H1 (cell line): ENCODE results near the gene WDR49. TPM values are rescaled to one million over a fixed set of nuclear protein-coding genes. Genes with fewer than 3 reads are reported as not detected.

ENCODE experiments used
- CTCF ChIA-PET: fragments of 300-600 bp; sonication (Branson Sonifier 250); formaldehyde crosslinking; loops from one replicate; lab custom pipeline; 2021; ENCODE audit not compliant: partially characterized antibody; lab: Charles Lee
- POLR2A ChIA-PET: fragments of 300-600 bp; sonication (Branson Sonifier 250); formaldehyde crosslinking; loops from one replicate; lab custom pipeline; 2021; ENCODE audit warnings: inconsistent platforms; ENCODE audit not compliant: partially characterized antibody; lab: Charles Lee
- DNase-seq, 2 experiments: peaks; one replicate each; pipeline versions ENCODE4 v3.0.0 to v3.0.0-alpha.2; 2010 to 2022; ENCODE audit warnings: low spot score in 2 of 2, low read depth in 1 of 2, mixed read lengths in 1 of 2
- FAIRE-seq: peaks from 2 replicates; lab custom pipeline; 2011; peaks lifted over from hg19 to GRCh38; lab: Jason Lieb, UNC
- H2AFZ ChIP-seq: 2 replicates; pipeline ENCODE4 v1.8.1; 2012; ENCODE audit warnings: low read length, inconsistent platforms
- H2AK5ac ChIP-seq: 2 replicates; pipeline ENCODE4 v1.6.1; 2013; ENCODE audit warnings: low read depth, low read length
- H2BK120ac ChIP-seq: replicated peaks from 2 replicates; pipeline ENCODE3; 2013; ENCODE audit warnings: low read depth, low read length, inconsistent platforms
- H2BK12ac ChIP-seq: 2 replicates; pipeline ENCODE4 v1.6.1; 2013; ENCODE audit warnings: low read depth, low read length
- H2BK15ac ChIP-seq: 2 replicates; pipeline ENCODE4 v1.6.1; 2013; ENCODE audit warnings: low read length
- H2BK20ac ChIP-seq: 2 replicates; pipeline ENCODE4 v1.6.1; 2013; ENCODE audit warnings: low read length
- H2BK5ac ChIP-seq: 2 replicates; pipeline ENCODE4 v1.6.1; 2013; ENCODE audit warnings: low read depth, low read length
- H3K14ac ChIP-seq: 2 replicates; pipeline ENCODE4 v1.6.1; 2013; ENCODE audit warnings: inconsistent platforms; ENCODE audit not compliant: insufficient read length
- H3K18ac ChIP-seq: 2 replicates; pipeline ENCODE4 v1.6.1; 2013; ENCODE audit warnings: low read length; ENCODE audit errors: extremely low read depth
- H3K23ac ChIP-seq: 2 replicates; pipeline ENCODE4 v1.6.1; 2013; ENCODE audit warnings: inconsistent platforms; ENCODE audit not compliant: insufficient read length
- H3K23me2 ChIP-seq: 2 replicates; pipeline ENCODE4 v1.6.1; 2013; ENCODE audit warnings: low read depth, low read length
- H3K27ac ChIP-seq: 2 replicates; pipeline ENCODE4 v1.6.1; 2011; ENCODE audit warnings: low read depth, low read length, inconsistent platforms
- H3K27me3 ChIP-seq, 4 experiments: replicated peaks in 1 of 4; 1 replicate in 1 of 4; 2 replicates in 3 of 4; pipeline versions ENCODE4 v1.6.1 to v1.8.1; 2011 to 2013; ENCODE audit warnings: low read length in 3 of 4, mild to moderate bottlenecking in 3 of 4, inconsistent platforms in 2 of 4, mixed read lengths in 2 of 4, moderate library complexity in 1 of 4; ENCODE audit not compliant: control insufficient read depth in 3 of 4, insufficient read depth in 3 of 4; ENCODE audit errors: extremely low read depth in 1 of 4
- H3K36me3 ChIP-seq, 4 experiments: 2 replicates each; pipeline versions ENCODE4 v1.6.1 to v1.8.1; 2011 to 2013; ENCODE audit warnings: mild to moderate bottlenecking in 4 of 4, low read length in 3 of 4, moderate library complexity in 2 of 4, control low read depth in 1 of 4, inconsistent platforms in 1 of 4; ENCODE audit not compliant: insufficient read depth in 4 of 4, control insufficient read depth in 2 of 4
- H3K4ac ChIP-seq: replicated peaks from 2 replicates; pipeline ENCODE3; 2013; ENCODE audit warnings: low read length, low read depth, mixed read lengths, inconsistent platforms; ENCODE audit not compliant: insufficient read length
- H3K4me1 ChIP-seq, 4 experiments: replicated peaks in 1 of 4; 1 replicate in 1 of 4; 2 replicates in 3 of 4; pipeline versions ENCODE4 v1.6.1 to v1.8.1; 2011 to 2013; ENCODE audit warnings: low read length in 3 of 4, inconsistent platforms in 2 of 4, mixed read lengths in 1 of 4; ENCODE audit not compliant: insufficient read depth in 4 of 4, control insufficient read depth in 3 of 4
- H3K4me2 ChIP-seq, 2 experiments: 2 replicates each; pipeline versions ENCODE4 v1.6.1 to v1.8.1; 2011 to 2013; ENCODE audit warnings: low read depth in 2 of 2, low read length in 2 of 2, control low read depth in 1 of 2, inconsistent platforms in 1 of 2, mild to moderate bottlenecking in 1 of 2; ENCODE audit not compliant: insufficient read depth in 1 of 2
- H3K4me3 ChIP-seq, 4 experiments: fragments of 200-600, 300-600 bp in 1 of 4; sonication (generic), shearing (Covaris generic), sonication (Bioruptor Twin) in 1 of 4; 2 replicates each; pipeline versions ENCODE4 v1.5.1 to v1.8.1; 2011 to 2016; ENCODE audit warnings: low read length in 4 of 4, low read depth in 3 of 4, control low read depth in 2 of 4, inconsistent platforms in 2 of 4, mild to moderate bottlenecking in 2 of 4, mixed read lengths in 1 of 4, moderate library complexity in 1 of 4; ENCODE audit not compliant: insufficient read depth in 2 of 4; ENCODE audit errors: extremely low read depth in 1 of 4
- H3K56ac ChIP-seq: replicated peaks from 2 replicates; pipeline ENCODE3; 2013; ENCODE audit warnings: low read depth, mild to moderate bottlenecking, mixed read lengths, low read length, inconsistent platforms; ENCODE audit not compliant: insufficient read length
- H3K79me1 ChIP-seq: 2 replicates; pipeline ENCODE4 v1.6.1; 2013; ENCODE audit warnings: low read depth, low read length, control low read depth
- H3K79me2 ChIP-seq, 2 experiments: 2 replicates each; pipeline versions ENCODE4 v1.6.1 to v1.8.1; 2012 to 2013; ENCODE audit warnings: low read length in 2 of 2, mild to moderate bottlenecking in 2 of 2, inconsistent platforms in 1 of 2; ENCODE audit not compliant: insufficient read depth in 2 of 2, control insufficient read depth in 1 of 2
- H3K9ac ChIP-seq, 4 experiments: replicated peaks in 1 of 4; 1 replicate in 1 of 4; 2 replicates in 3 of 4; pipeline versions ENCODE4 v1.6.1 to v1.8.1; 2011 to 2013; ENCODE audit warnings: low read depth in 3 of 4, low read length in 3 of 4, control low read depth in 2 of 4, mild to moderate bottlenecking in 2 of 4, moderate library complexity in 2 of 4, inconsistent platforms in 1 of 4; ENCODE audit errors: extremely low read depth in 1 of 4
- H3K9me3 ChIP-seq, 2 experiments: 2 replicates each; pipeline versions ENCODE4 v1.6.1 to v1.8.1; 2012 to 2013; ENCODE audit warnings: mild to moderate bottlenecking in 2 of 2, moderate library complexity in 2 of 2, control low read depth in 1 of 2, inconsistent platforms in 1 of 2, low read depth in 1 of 2, low read length in 1 of 2, mixed read lengths in 1 of 2; ENCODE audit not compliant: insufficient read depth in 2 of 2
- H4K20me1 ChIP-seq, 2 experiments: replicated peaks in 1 of 2; 2 replicates each; pipeline versions ENCODE3 to v1.8.1; 2011 to 2013; ENCODE audit warnings: inconsistent platforms in 2 of 2, low read length in 2 of 2, mild to moderate bottlenecking in 1 of 2; ENCODE audit not compliant: insufficient read depth in 2 of 2, control insufficient read depth in 1 of 2
- H4K5ac ChIP-seq: 2 replicates; pipeline ENCODE4 v1.6.1; 2013; ENCODE audit warnings: low read length, low read depth, mixed read lengths, inconsistent platforms; ENCODE audit not compliant: insufficient read length
- H4K8ac ChIP-seq: 2 replicates; pipeline ENCODE4 v1.8.0; 2013; ENCODE audit warnings: mild to moderate bottlenecking, moderate library complexity, low read length, inconsistent platforms; ENCODE audit not compliant: insufficient read depth; ENCODE audit errors: extremely low read depth
- H4K91ac ChIP-seq: replicated peaks from 2 replicates; pipeline ENCODE3; 2013; ENCODE audit warnings: low read length, mixed read lengths, inconsistent platforms; ENCODE audit not compliant: insufficient read length
- CHD1 ChIP-seq: IDR thresholded peaks from 2 replicates; pipeline ENCODE4 v1.6.1; 2012; ENCODE audit warnings: low read depth, low read length, improper control_type of control experiment
- CTBP2 ChIP-seq: IDR thresholded peaks from 2 replicates; pipeline ENCODE4 v1.7.0; 2011; ENCODE audit warnings: borderline replicate concordance, mild to moderate bottlenecking, moderate library complexity, mixed read lengths, low read length; ENCODE audit not compliant: insufficient read depth, insufficient read length
- EGR1 ChIP-seq: IDR thresholded peaks from 2 replicates; pipeline ENCODE4 v1.6.1; 2011; ENCODE audit warnings: low read depth, low read length, borderline replicate concordance
- EP300 ChIP-seq, 2 experiments: IDR thresholded peaks; 1 replicate in 1 of 2; 2 replicates in 1 of 2; pipeline ENCODE4 v1.6.1; 2011 to 2012; ENCODE audit warnings: low read depth in 2 of 2, low read length in 2 of 2, mild to moderate bottlenecking in 2 of 2, borderline replicate concordance in 1 of 2, inconsistent platforms in 1 of 2, moderate library complexity in 1 of 2
- JUN ChIP-seq: IDR thresholded peaks from 2 replicates; pipeline ENCODE4 v1.6.1; 2011; ENCODE audit warnings: low read depth, mild to moderate bottlenecking, improper control_type of control experiment, low read length
- KDM5A ChIP-seq: fragments of 200-600 bp; IDR thresholded peaks from 2 replicates; pipeline ENCODE4 v1.7.1; 2012; ENCODE audit warnings: mild to moderate bottlenecking, low read length, inconsistent platforms, mixed read lengths
- NRF1 ChIP-seq: IDR thresholded peaks from 2 replicates; pipeline ENCODE4 v1.6.1; 2011; ENCODE audit warnings: mild to moderate bottlenecking, low read depth, low read length, improper control_type of control experiment
- RBBP5 ChIP-seq: IDR thresholded peaks from 2 replicates; pipeline ENCODE4 v1.7.1; 2012; ENCODE audit warnings: low read depth, mild to moderate bottlenecking, inconsistent platforms, low read length, moderate library complexity, borderline replicate concordance
- RFX5 ChIP-seq: IDR thresholded peaks from 2 replicates; pipeline ENCODE4 v1.6.1; 2011; ENCODE audit warnings: low read depth, low read length, improper control_type of control experiment, borderline replicate concordance
- SIN3A ChIP-seq, 2 experiments: IDR thresholded peaks in 1 of 2; conservative IDR thresholded peaks in 1 of 2; 2 replicates each; pipeline ENCODE4 v1.6.1; 2011 to 2012; ENCODE audit warnings: low read length in 2 of 2, improper control_type of control experiment in 1 of 2, low read depth in 1 of 2, mild to moderate bottlenecking in 1 of 2
- SP4 ChIP-seq: IDR thresholded peaks from 2 replicates; pipeline ENCODE4 v1.6.1; 2012; ENCODE audit warnings: low read length, inconsistent platforms
- SUZ12 ChIP-seq: fragments of 200-600 bp; sonication (generic); IDR thresholded peaks from 2 replicates; pipeline ENCODE4 v1.6.1; 2012; ENCODE audit warnings: mild to moderate bottlenecking, inconsistent platforms, low read length, moderate library complexity, mixed read lengths
- TAF7 ChIP-seq: optimal IDR thresholded peaks from 2 replicates; pipeline ENCODE3; 2011; ENCODE audit warnings: low read depth, mild to moderate bottlenecking, inconsistent platforms, low read length, moderate library complexity, borderline replicate concordance
- ZNF274 ChIP-seq: IDR thresholded peaks from 2 replicates; pipeline ENCODE4 v1.7.0; 2012; ENCODE audit warnings: low read length, borderline replicate concordance; ENCODE audit errors: extremely low read depth
- WGBS, 2 experiments: shearing (Covaris generic) in 1 of 2; methylation state at CpG; one replicate each; pipeline versions ENCODE4 v1.1.6 to v1.1.7; 2013 to 2015; ENCODE audit warnings: low lambda C conversion rate in 2 of 2, mixed read lengths in 2 of 2, inconsistent platforms in 1 of 2, low coverage in 1 of 2, missing lambda C conversion rate in 1 of 2; ENCODE audit not compliant: insufficient replicate concordance in 2 of 2, insufficient coverage in 1 of 2, insufficient read length in 1 of 2; ENCODE audit errors: extremely low coverage in 1 of 2, missing lambda C conversion rate in 1 of 2; 5-methylcytosine and 5-hydroxymethylcytosine counted together
- polyA plus RNA-seq, 7 experiments: library from polyadenylated mRNA; depleted of rRNA in 3 of 7; stranded (reverse) in 5 of 7; unstranded in 2 of 7; fragments of >200 nt in 5 of 7; fragments of 200-250 nt in 2 of 7; gene quantifications; 1 replicate in 5 of 7; 2 replicates in 1 of 7; 4 replicates in 1 of 7; pipeline versions ENCODE4 v1.2.1 to v1.2.3, GENCODE V29; 2011 to 2013; ENCODE audit warnings: missing spikeins in 2 of 7, mixed read lengths in 2 of 7
- total RNA-seq: library from RNA; stranded (reverse); fragmentation: NEBNext Ultra II Directional; extraction: Animal tissue kit (Norgen Biotek cat#: 25700); gene quantifications from 2 replicates; pipeline ENCODE4 v1.2.1, GENCODE V29; 2021

The WDR49 gene
- total and polyA plus RNA-seq, 2 of the 8 experiments (the other 6 are each of a cell fraction or from before 2014, with no cell fraction given): 0.50 to 1.7 TPM

GRCh38 chr3:167501941-167502340, 151.8 kb downstream of the WDR49 start:
- no peak overlapping the region for H2BK5ac ChIP-seq
- ChIA-PET POLR2A (no interaction called here), CTCF (interaction anchor here (2.0 kb wide), 1 partner anchor 11 kb away, joined by 5 read pairs; no protein-coding TSS in a partner anchor)
- H3K9ac ChIP-seq: no peak overlapping the region
- H2BK20ac ChIP-seq: no peak overlapping the region
- no peak overlapping the region for H2AFZ ChIP-seq
- H3K9me3 ChIP-seq: no peaks in the 10 kb centered on the region
- no peak overlapping the region for H3K4ac ChIP-seq
- FAIRE-seq: no peak
- H2BK15ac ChIP-seq: no peak overlapping the region
- no peak overlapping the region for H3K23ac ChIP-seq
- H3K27ac ChIP-seq: no peak overlapping the region
- 78% methylated on average over 3 of the region's 3 CpGs; no CpG with 5 or more reads in 1 of the 2 experiments for WGBS, 2 experiments
- no peaks in the 10 kb centered on the region for H4K20me1 ChIP-seq
- no peak overlapping the region for H3K4me3 ChIP-seq
- H4K5ac ChIP-seq: no peak overlapping the region
- no peaks in the 10 kb centered on the region for H3K27me3 ChIP-seq
- H3K56ac ChIP-seq: no peak overlapping the region
- no peak overlapping the region for H2BK12ac ChIP-seq
- H3K18ac ChIP-seq: no peak overlapping the region
- no peak overlapping the region for H3K4me2 ChIP-seq
- no peak overlapping the region for H2BK120ac ChIP-seq
- no peaks in the 10 kb centered on the region for H3K4me1 ChIP-seq
- no peak overlapping the region for H4K91ac ChIP-seq
- H3K23me2 ChIP-seq: no peaks in the 10 kb centered on the region
- H3K79me2 ChIP-seq: no peaks in the 10 kb centered on the region
- H3K14ac ChIP-seq: no peak overlapping the region
- H3K79me1 ChIP-seq: no peaks in the 10 kb centered on the region
- no peak overlapping the region for H2AK5ac ChIP-seq
- no peak for DNase-seq
- H4K8ac ChIP-seq: no peak overlapping the region
- H3K36me3 ChIP-seq: no peaks in the 10 kb centered on the region
- TF ChIP-seq CHD1: no peak
- TF ChIP-seq EGR1: no peak
- TF ChIP-seq SIN3A (conservative IDR thresholded peaks at IDR 0.05 in 1 of 2, IDR thresholded peaks at IDR 0.05 in 1 of 2; ENCODE audit: low read depth in 1 of 2, low read length in 2 of 2): no peak
- TF ChIP-seq RFX5: no peak
- TF ChIP-seq RBBP5: no peak
- TF ChIP-seq JUN: no peak
- no peak for TF ChIP-seq EP300 (IDR thresholded peaks at IDR 0.05; ENCODE audit: borderline replicate concordance in 1 of 2, low read depth in 2 of 2, low read length in 2 of 2)
- TF ChIP-seq KDM5A: no peak
- TF ChIP-seq CTBP2: no peak
- no peak for TF ChIP-seq SP4
- TF ChIP-seq ZNF274: no peak
- no peak for TF ChIP-seq TAF7
- TF ChIP-seq NRF1: no peak
- no peak for TF ChIP-seq SUZ12
